SK-N-SH (cell line): ENCODE results near the gene NPTX1.

Experiments used
- CTCF ChIP-seq: fragments of 200-600 bp; sonication (generic); IDR thresholded peaks from 2 replicates; pipeline ENCODE4 v1.6.1; 2017; ENCODE audit warnings: antibody characterized with exemption, mild to moderate bottlenecking, moderate library complexity
- USF2 ChIP-seq: fragments of 150-350 bp; IDR thresholded peaks from 2 replicates; pipeline ENCODE4 v1.6.1; 2017; ENCODE audit warnings: antibody characterized with exemption, low read length, low read depth, borderline replicate concordance
- ZBTB33 ChIP-seq: IDR thresholded peaks from 2 replicates; pipeline ENCODE4 v1.4.0; 2012; ENCODE audit warnings: low read depth, borderline replicate concordance
- TF ChIP-seq, protein P1 (sequence below): IDR thresholded peaks from 2 replicates; pipeline ENCODE4 v1.4.0; 2012; ENCODE audit warnings: low read depth

DNA sequence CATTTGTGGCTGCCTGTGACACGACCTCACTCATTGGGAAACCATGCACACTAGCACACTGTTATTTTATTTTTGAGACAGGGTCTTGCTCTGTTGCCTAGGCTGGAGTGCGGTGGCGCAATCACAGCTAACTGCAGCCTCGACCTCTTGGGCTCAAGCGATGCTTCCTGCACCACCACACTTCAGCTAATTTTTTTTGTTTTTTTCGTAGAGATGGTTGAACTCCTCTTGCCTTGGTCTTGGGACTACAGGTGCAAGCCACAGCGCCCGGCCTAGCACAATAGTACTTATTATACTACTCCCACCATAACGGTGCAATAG, 2.8 kb upstream of the NPTX1 start:
- TF ChIP-seq, protein P1, sequence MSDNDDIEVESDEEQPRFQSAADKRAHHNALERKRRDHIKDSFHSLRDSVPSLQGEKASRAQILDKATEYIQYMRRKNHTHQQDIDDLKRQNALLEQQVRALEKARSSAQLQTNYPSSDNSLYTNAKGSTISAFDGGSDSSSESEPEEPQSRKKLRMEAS = no peak
- no peak for TF ChIP-seq USF2
- TF ChIP-seq ZBTB33 = no peak
- no peak for TF ChIP-seq CTCF
